HG03460 (cell line): ENCODE data around the gene SPATA31E1.
"Not testable (repeated sequence)": the region's sequence is repeated elsewhere in the genome, so short reads cannot be mapped to it uniquely, and the experiment has no call there.

Source experiments
- ATAC-seq: cut with Tn5 transposase; IDR thresholded peaks from one replicate; pipeline ENCODE4 v1.9.1; 2021; ENCODE audit not compliant: unreplicated experiment

The SPATA31E1 gene

GRCh38 chr9:87884578-87885459 lies 2.1 kb downstream of the SPATA31E1 start:
- ATAC-seq: no peak

DNA sequence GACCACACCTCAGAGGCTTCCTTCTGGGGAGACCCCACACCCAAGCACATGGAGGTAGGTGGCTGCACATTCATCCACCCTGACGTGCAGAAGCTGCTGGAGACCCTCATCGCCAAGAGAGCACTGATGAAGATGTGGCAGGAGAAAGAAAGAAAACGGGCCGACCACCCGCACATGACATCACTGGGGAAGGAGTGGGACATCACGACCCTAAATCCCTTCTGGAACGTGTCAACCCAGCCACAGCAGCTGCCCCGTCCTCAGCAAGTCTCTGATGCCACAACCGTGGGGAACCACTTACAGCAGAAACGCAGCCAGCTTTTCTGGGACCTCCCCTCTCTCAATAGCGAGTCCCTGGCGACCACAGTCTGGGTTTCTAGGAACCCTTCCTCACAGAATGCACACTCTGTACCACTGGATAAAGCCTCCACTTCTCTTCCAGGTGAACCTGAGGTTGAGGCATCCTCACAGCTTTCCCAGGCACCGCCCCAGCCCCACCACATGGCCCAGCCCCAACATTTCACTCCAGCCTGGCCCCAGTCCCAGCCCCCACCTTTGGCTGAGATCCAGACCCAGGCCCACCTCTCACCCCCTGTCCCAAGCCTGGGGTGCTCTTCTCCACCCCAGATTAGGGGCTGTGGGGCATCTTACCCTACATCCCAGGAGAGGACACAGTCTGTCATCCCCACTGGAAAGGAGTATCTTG lies 3.0 kb downstream of the SPATA31E1 start:
- ATAC-seq: no peak

GRCh38 chr9:87886210-87886932 lies 3.7 kb downstream of the SPATA31E1 start:
- ATAC-seq: no peak

- ATAC-seq: no peak
Observed at GRCh38 chr9:87886933-87887505, 4.3 kb downstream of the SPATA31E1 start.

- no peak for ATAC-seq
Observed at GRCh38 chr9:87887661-87888480, 5.2 kb downstream of the SPATA31E1 start.

GRCh38 chr9:87888501-87888900 lies 5.8 kb downstream of the SPATA31E1 start:
- no peak for ATAC-seq

GRCh38 chr9:87889065-87889881 lies 6.6 kb downstream of the SPATA31E1 start:
- ATAC-seq: no peak

DNA sequence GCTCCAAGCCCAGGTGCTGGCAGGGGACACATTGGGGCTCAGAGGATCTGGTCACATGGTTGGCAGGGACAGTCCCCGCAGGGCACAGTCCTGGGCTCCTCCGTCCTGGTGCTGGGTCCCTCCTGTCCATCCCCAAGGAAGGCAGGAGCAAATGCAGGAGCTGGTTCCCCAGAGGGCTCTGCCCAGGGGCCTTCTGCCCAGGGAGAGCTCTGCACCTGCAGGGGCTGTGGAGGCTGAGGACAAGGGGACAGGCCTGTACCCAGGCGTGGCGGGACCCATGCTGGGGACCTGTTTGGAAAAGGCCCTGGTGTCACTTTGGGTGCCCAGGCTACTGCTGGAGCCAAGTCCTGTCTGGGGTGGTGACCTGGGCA lies 7.2 kb downstream of the SPATA31E1 start:
- no peak for ATAC-seq

DNA sequence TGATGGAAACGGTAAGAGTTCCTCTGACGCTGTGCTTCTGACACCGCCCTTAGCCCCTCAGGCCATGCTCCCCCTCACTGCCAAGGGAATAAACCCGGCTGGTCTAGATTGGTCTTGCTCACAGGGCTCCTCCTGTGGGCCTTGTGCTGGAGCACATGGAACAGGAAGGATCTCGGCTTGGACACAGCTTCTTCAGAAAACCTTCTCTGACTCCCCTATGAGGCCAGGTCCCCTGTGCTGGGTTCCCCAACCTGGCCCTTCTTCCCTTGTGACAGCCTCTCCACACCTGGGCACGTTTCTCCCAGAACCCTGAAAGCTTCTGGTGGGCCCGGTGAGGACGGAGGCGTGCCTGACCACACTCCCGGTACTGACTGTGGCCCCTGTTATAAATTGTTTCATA lies 8.2 kb downstream of the SPATA31E1 start:
- no peak for ATAC-seq

GRCh38 chr9:87891754-87892153 lies 9.1 kb downstream of the SPATA31E1 start:
- no peak for ATAC-seq

DNA sequence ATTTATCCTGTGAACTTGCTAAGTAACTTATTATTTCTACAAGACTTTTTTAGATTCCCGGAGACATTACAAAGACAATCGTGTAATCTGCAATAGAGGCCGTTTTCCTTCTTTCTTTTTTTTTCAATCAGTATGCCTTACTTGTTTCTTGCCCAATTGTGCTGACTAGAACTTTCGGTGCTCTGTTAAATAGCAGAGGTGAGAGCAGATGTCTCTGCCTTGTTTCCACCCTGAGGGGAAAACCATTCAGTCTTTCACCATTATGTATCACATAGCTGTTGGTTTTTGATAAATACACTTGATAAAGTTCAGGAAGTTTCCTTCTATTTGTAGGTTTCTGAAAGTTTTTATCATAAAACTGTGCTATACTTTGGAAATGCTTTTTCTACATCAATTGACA lies 10.3 kb downstream of the SPATA31E1 start:
- ATAC-seq: no peak

DNA sequence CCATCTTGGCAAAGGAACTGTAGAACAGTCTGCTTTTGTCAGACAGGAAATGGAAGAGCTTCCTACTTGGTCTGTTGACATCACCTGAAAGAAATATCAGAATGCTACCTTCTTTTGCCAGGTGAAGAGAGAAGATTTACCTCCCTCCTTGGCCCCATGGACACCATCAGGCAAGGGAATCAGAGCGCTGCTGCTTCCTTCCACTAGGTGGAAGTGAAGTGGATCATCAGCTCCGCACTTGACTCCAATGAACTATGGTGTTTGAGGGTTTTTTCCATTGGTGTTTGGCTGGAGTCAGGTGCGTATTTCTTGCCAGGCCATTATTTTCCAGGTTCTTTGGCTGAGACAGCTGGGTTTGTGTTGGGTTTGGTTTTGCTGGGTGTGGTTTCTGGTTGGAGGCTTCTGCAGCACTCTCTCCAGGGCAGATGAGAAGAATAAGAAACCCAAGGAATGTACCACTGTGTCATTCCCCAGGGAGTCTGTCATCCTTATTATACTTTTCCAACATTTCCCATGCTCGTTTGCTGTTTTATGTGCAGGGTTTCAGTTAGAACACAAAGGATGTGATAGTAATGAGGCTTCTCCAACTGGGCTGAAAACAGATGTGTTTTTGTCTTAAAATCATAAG lies 12.4 kb downstream of the SPATA31E1 start:
- no peak for ATAC-seq

- ATAC-seq: no peak
Observed at GRCh38 chr9:87896891-87897290, 14.2 kb downstream of the SPATA31E1 start.

DNA sequence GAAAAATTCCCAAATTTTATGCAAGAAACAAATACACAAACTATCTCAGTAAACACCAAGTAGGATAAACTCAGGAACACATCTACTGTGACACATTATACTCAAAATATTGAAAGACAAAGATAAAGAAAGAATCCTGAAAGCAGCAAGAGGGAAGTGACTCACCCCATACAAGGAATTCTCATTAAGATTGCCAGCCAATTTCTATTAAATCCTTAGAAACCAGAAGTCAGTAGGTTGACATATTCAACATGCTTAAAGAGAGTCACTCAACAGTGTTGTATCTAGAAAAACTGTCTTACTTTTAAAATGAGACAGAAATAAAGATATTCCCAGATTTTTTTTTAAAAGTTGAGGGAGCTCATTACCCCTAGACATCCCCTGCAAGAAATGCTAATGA lies 15.5 kb downstream of the SPATA31E1 start:
- ATAC-seq: no peak

- not testable (repeated sequence) for ATAC-seq
Observed at GRCh38 chr9:87902371-87902770, 19.7 kb downstream of the SPATA31E1 start.

- no peak for ATAC-seq
Observed at GRCh38 chr9:87909310-87910041, 26.8 kb downstream of the SPATA31E1 start.

- no peak for ATAC-seq
Observed at GRCh38 chr9:87910821-87911220, 28.1 kb downstream of the SPATA31E1 start.

- not testable (repeated sequence) for ATAC-seq
Observed at GRCh38 chr9:87917662-87918061, 35.0 kb downstream of the SPATA31E1 start, which contains the start of gene SPATA31C1. Gene SPATA31C1, plus strand, starts transcription at chr9:87917962.
